Erythroblast (primary cell): Measurements from ENCODE around the gene KLK11.

Experiments
- GATA1 ChIP-seq: IDR thresholded peaks from 2 replicates; pipeline ENCODE4 v1.6.1; 2011; ENCODE audit warnings: low read depth, mild to moderate bottlenecking, control low read depth, low read length, moderate library complexity
- POLR2A ChIP-seq: IDR thresholded peaks from 2 replicates; pipeline ENCODE4 v1.6.1; 2011; ENCODE audit warnings: mild to moderate bottlenecking, low read length

- TF ChIP-seq POLR2A (no peak), GATA1 (no peak)
Measured at GRCh38 chr19:51025401-51025800, 1.0 kb downstream of the KLK11 start.
